KBM-7 (cell line): Measurements from ENCODE around the gene SH2D1B.

Source experiments
- DNase-seq: peaks from one replicate; pipeline ENCODE4 v3.0.0-alpha.2; 2015
- in situ Hi-C: fragments of 300-500 bp; cut with MboI; formaldehyde crosslinking; loops from 2 replicates; pipeline ENCODE4 v1.14.3; 2020; ENCODE audit warnings: low sequenced_read_pairs, low pct_unique_long_range_greater_than_20kb, mixed read lengths

Gene SH2D1B

DNA sequence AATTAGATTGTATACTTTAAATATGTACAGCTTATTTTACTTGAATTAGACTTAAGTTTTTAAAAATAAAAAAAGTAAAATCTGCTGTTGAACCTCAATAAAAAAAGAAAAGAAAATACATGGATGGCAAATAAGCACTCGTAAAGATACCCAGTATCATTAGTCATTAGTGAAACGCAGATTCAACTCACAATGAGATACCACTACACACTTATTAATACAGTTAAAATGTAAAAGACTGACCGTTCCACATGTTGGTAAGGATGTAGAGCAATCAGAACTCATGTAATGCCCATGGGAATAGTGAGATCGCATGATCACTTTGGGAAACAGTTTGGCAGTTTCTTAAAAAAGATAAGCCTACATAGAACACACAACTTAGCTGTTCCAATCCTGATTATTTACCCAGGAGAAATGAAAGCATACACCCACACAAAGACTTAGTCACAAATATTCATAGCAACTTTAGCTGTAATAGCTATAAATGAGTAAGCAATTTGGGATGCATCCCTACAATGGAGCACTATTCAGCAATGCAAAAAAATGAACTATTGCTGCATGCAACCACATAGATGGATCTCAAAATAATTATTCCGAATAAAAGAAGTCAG, 7.3 kb downstream of the SH2D1B start:
- DNase-seq = no peak
- in situ Hi-C loops = no loop called here

DNA sequence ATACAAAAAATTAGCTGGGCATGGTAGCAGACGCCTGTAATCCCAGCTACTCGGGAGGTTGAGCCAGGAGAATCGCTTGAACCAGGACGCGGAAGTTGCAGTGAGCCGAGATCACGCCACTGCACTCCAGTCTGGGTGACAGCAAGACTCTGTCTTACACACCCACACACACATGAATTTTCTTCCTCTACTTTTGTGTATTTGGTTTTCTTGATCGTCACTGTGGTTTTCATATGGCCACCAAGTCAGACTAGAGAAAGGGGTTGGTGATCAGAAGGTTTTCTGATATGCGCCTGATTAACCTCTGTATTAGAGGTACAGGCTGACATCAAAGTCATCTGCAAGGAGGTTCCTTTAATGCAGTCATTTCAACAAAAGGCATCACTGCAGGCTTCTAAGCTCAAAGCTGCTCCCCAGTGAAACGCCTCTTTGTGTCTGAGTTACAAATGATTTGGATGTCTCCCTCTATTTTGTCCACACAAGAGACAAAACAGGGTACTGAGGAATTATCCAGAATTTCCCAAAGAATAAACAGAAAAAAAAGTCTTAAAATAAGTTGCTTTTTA, 11.1 kb downstream of the SH2D1B start:
- in situ Hi-C loops = no loop called here
- no peak for DNase-seq

DNA sequence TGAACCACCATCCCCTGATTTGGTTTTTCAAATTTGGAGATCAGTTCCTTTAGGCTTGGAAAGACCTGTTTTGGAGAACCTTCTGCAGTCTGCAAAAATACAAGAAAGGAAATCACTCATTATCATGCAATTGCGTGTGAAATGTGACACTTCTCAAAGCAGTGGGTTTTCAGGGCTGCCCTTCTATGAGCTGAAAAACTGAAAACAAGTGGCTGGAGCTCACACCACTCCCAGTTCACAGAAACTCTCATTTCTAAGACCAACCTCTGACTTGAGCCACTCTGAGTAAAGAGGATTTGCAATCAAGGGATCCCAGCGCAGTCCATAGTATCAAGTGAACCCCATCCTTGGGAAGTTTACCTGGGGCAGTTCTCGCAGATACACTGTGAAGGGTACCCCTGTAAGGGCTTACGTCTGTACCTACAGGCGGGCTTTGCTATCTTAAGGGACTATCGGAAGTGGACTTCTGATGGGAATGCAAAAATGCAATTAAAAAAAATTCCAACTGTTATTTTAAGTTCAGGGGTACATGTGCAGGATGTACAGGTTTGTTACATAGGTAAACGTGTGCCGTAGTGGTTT, 12.8 kb downstream of the SH2D1B start:
- in situ Hi-C loops = no loop called here
- DNase-seq = no peak

DNA sequence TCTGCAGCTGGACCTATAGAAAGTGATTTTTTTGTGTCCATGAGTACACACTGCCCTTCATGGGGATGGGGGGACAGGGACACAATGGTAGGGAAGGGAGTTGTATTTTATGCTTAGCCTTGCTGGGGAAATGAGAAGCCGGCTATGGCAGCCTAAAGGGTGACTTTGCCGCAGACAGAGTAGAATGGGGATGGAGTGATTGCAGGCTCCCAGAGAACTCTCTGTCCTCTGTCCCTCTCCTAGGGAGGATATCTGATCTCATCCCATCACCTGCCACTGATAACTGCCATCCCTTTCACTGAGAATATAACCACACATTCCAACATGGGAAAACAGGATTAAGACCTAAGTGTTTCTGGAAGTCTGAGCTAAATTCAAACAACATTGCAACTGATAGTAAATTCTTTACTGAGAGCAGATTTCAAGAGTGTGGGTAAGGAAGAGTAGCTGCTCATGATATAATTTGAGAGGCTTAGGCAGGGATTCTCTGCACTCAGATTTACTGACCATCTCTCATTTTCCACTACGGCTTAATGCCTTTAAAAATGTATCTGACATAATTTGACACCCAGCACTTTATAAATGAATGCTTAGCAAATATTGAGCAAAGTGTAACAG, 13.9 kb downstream of the SH2D1B start:
- DNase-seq = no peak
- in situ Hi-C loops = no loop called here

DNA sequence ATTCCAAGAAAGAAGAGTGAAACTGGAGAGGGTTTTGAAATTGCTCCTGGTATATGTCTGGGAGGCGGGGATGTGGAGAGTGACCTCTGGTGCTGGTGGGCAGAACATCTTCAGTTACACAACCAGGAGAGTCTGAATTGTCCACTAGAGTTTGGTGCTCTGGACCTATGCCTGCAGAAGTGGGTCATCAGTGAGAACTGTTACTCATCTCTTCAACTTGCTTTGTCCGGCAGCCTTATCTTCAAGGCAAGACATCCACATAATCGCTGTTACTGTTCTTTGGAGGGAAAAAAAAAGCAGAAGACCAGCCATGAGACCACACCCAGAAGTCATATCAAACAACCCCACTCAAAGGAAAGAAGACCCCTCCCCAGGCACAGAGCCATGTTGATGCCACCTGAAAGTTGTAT, 14.9 kb downstream of the SH2D1B start:
- in situ Hi-C loops = no loop called here
- DNase-seq = no peak

DNA sequence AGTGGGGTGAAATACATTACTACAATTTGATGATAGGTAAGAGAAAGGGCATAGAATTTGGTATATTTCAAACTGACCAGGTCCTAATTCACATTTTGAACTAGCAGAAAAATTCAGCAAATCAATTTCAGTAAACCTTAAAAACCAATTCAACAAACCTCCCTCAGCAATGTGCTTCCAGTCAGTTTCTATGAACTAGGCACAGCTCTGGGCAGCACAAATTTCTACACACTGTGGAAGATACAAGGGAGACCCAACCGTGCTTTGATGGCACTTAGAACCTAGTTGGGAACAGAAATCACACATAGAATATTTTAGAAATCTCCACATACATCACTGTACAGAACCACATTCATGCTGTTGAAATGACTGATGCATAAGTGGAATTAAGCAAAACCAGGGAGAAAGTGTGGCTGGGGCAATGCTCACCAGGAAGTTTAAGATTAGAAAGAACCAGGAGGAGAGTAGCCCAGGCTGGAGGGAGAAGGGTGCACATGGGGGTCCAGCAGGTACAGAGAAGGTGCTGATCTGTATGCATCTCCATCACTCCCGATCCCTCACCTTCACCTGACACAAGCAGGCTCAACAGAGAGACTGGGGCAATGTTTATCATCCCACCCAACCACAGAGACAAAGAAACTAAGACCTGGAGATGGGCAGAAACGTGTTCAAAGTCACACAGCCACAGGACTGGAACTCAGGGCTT, 15.6 kb downstream of the SH2D1B start:
- in situ Hi-C loops = no loop called here
- no peak for DNase-seq

DNA sequence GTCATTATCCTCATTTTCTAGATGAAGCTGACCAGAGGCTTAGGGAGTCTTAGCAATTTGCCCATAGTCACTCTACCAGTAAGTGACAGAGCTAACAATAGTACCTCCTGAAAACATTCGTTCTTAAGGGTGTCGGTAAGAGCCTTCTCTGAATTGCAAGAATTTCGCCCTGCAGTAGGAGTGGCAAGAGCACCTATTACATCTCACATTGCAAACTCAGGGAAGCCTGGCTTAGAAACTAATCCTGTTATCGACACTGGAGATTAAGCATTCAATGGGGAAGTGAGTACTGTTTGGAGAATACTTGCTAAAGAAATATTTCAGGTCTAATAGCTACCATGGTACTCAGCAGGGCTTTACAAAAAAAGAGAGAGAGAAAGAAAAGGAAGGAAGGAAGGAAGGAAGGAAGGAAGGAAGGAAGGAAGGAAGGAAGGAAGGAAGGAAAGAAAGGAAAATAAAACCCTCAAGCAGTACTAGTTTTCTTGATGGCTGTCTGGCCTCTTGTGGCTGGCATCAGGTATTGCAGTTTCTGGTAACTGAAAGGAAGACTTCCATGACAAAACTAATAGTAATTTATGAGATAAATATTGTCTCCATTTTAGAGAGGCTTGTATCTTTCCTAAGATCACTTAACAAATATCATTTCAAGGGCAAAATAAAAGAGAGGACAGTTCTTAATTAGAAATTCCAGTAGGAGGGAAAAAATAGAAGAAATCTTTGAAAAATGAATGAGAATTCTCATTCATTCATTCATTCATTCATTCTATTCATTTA, 20.0 kb downstream of the SH2D1B start:
- DNase-seq = peak; percentile 16

DNA sequence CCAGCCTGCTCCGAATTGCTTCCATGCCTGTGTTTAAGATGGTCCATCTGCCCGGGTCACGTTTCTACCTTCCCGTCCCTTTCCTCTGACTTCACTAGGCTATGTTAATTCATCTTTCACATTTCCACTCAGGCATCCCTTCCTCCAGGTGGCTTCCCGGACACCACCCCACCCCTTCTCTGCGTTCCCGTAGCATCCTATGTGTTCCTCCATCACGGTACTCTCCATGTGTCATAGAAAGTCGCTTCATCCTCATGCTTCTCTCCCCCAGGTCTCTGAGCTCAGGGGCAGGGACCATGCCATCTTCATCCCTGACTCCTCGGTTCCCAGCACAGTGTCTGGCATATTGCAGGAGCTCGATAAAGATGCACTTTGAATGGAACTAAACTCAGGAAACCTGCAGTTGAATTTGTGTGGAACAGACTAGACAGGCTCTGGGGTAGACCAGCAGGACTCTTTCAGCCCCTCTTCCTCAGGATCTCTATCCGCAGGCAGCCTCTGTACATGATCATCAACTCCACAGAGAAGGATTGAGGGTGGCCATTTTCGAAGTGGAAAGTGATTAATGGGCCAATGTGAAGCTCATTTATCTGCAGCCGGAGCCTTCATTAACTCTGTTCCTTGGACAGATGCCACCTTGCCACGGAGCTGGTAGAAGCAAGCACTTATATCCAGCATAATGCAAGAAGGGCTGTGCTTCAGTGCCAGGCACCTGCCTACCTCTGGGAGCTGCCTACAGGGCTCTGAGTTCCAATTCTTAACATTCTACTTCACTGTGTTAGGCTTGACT, 21.3 kb downstream of the SH2D1B start:
- in situ Hi-C loops = no loop called here

More for the DNA sequence above, 20.0 kb downstream of the SH2D1B start:
- in situ Hi-C loops = no loop called here

DNA sequence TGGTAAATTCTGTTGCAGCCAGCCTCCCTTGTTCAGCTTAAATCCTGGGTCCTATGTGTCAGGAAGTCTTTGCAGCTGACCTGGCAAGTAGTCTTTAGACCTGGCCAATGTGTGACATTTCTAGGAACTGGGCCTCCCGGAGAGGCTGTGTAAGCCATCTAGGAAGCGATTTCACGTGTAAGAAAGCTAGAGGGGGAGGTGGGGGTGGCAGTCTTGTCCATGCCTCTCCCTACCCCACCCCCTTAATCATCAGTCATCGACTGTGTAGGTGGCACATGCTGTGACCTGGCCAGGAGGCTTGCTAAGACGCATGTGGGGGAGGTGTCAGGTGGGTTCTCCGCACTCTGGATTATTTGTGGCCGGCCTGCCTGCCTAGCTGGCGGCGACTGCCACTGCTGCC, 22.0 kb downstream of the SH2D1B start:
- no peak for DNase-seq
- in situ Hi-C loops = no loop called here

More for the DNA sequence above, 21.3 kb downstream of the SH2D1B start:
- no peak for DNase-seq

DNA sequence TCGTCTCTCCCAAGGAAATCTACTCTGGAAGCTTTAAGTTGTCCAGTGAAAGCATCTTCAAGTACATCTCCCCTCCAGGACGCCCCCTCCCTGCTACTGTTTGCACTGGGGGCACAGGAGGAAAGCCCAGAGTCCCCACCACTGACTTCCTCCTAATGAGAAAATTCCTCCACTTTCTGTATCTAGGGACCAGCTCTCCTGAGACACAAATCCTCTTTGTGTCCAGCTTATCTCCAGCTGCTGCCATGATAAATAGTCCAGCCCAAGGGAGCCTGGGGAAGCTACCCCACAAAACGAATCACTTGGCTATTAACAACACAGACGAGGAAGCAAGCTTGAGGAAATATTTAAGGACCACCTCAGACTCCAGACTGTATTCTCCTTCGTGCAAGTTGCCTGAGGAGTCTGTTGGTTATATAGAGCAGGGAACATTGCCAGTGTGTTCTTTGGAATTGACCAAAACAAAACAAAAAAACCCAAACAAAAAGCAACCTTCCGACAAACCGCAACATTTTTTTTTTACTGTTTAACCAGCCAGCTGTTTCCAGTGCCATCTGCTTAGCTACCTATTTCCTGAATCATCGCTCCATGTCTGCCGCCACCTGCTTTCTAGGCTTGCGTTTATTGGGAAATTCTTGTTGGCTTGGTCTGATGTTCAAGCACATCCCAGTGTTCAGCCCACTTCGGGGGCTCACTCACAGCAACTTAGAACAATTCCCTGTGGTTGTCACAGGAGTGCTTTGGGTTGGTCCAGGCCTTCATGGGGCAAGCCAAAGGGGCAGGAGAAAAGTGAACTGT, 22.7 kb downstream of the SH2D1B start:
- peak; percentile 49 for DNase-seq

DNA sequence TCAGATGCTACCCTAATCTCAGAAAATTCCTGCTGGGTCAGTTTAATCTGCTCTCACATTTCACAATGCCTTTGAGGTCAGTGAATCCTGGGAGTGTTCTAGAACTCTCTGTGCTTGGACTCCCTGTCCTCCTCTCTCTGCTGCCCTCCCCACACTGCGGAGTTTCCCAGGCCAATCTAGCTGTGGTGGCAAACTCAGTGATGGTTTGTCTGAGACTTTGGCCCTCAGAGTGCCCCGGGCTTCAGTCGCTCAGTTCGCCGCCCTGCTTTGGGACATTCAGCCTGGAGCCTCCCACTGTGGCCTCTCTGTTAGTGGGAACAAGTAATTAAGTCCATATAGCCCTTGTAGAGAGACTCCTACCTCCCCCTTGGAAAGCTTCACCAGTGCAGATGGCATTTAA, 23.3 kb downstream of the SH2D1B start:
- DNase-seq = no peak
- in situ Hi-C loops = no loop called here

More for the DNA sequence above, 22.7 kb downstream of the SH2D1B start:
- in situ Hi-C loops = no loop called here

DNA sequence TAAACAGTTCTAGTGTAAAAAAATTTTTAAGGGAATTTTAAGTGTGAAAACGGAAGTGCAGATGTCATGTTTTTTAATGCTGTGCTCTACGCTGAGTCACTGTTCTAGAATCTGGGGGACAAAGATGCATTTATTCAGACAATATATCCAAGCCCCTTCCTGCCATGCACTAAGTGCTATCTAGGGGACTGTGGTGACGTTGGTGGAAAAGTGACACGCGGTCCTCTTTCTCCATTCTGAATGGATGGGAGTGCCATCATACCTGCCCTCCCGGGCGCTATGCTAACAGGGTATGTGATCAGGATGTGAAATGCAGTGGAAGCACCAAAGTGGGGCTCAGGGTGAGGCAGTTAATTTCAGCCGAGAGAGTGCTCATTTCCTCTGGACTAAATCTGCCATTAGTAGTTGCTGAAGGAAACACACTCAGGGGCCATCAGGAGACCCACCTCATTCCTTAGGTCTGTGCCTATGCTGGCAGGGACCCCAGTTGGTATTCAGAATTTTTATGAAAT, 23.8 kb downstream of the SH2D1B start:
- in situ Hi-C loops = no loop called here
- no peak for DNase-seq

DNA sequence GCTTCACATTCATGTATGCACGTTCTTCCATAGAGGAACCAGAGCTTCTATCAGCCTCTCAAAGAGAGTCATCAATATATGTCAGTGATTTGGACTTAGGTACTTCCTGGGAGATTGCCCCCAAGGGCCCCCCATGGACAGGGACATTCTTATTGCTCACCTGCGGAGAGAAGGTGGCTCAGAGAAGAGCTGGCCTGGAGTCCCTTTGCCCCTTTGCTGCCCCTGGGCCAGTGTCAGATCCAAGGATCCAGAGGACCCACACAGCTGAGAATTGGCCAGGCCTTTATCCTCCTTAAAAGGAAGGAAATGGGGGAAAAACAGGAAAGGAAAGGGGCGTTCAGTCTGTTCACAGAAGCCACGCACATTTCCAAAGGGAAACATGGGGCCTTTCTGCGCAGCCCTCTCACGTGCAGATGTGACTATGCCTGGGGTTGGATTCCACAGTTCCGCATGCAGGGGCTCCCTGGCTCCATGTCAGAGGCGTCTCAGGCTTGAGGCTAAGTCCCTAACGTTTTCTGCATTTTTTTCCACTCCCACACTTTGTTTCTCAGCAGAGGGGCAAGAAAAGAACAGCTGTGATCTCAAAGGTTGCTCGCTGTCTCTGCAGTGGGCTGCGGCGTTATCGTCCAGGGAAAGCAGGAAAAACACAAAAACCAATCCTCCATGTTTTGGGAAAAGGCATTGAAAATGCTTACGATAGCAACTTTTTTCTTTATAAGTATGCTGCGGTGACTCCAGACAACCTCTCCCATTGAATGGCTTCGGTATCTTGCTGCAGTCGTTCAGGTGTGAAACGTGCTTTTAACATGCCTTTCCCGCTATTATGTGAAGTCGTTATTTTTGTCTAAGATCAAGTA, 24.5 kb downstream of the SH2D1B start:
- no peak for DNase-seq
- in situ Hi-C loops = no loop called here

DNA sequence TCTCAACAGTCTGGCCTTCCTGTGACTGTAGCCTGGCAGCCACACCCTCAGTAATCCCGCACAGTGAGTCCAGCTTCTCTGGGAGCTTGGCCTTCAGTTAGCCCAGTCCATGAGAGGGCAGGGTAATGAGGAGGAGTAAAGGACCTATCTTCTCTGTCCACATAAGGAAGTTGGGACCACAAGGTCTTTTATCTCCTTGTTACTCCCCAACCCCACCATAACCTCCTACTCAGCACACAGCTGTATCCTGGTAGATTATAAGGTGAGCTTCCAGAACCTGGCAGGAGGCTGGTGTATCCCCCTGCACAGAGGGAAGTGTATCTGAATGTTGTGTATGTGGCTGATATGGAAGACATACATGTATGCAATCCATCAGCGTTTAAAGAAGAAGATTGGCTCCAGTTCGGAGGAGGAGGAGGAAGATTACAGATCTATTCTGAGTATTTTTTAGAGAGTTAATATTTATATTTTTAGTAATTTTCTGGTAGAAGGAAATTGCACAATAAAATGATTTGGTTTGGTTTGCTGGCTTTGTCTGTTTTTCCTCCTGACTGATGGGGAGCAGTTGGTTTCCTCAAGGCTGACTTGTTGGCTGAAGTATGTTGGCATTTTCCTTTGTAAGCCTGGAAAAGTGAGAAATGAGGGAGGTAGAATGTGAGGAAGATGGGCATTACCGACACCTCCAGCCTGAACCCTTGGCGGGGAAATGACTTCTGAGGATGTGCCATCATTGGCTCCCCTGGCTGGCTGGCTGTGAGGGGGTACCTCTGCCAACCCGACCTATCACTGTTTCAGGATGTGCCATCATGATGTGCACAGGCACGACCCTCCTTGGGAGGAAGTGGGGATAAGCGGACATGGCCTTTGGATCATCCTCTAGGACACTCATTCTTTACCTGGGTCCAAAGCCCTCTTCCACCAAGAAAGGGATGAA, 25.4 kb downstream of the SH2D1B start:
- in situ Hi-C loops = no loop called here
- no peak for DNase-seq

DNA sequence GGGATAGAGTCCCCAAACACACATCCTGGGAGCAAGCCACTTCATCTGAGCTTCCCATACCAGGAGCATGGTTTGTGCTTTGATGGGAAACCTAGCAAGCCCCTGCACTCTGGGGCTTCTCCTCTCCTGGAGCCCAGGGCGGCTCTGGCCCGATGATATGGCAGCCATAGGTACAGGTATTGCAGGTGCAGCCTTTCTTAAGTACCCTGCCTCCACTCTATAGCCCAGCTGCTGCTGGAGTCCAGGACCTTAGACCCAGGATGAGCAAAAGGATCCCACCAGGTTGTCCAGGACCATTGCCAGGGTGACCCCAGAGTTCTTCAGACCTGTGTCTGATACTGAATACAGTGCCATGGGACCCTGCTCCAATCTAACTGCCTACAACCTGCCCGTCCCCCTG, 26.2 kb downstream of the SH2D1B start:
- no peak for DNase-seq
- in situ Hi-C loops = no loop called here

DNA sequence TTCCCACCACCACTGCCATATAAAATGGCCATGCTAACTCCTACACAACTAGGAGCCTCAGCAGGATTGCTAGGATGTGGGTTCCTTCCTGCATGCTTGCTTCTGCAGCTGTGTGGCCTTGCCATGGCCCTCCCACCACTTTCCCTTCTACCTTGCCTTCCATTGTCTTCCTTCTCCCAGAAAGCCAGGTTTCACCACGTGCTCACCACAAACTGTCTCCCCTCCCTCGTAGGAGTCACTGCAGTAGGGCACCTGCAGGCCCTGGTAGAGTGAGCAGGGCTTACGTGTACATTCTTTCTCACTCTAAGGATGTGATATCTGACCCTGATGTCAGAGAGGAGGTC, 26.7 kb downstream of the SH2D1B start:
- DNase-seq = no peak
- in situ Hi-C loops = no loop called here
